Cardiac muscle cell (in vitro differentiated cells and primary cell): ENCODE measurements around the gene ZDHHC4. TPM values are rescaled to one million over a fixed set of nuclear protein-coding genes. Genes with fewer than 3 reads are reported as not detected.

Source experiments
- DNase-seq, 2 donors: peaks; one replicate each; pipeline versions ENCODE4 v3.0.0 to v3.0.0-alpha.2; 2010 to 2017; ENCODE audit warnings: low read depth in 1 of 2, low spot score in 1 of 2
- H3K27ac ChIP-seq: fragments of 200-600 bp; sonication (generic); 2 replicates; pipeline ENCODE4 v1.5.1; 2016
- H3K27me3 ChIP-seq: fragments of 200-600 bp; sonication (generic); 2 replicates; pipeline ENCODE4 v1.6.0; 2016; ENCODE audit warnings: control low read depth
- H3K36me3 ChIP-seq: fragments of 200-600 bp; sonication (generic); 2 replicates; pipeline ENCODE4 v1.5.1; 2016; ENCODE audit warnings: control low read depth
- H3K4me1 ChIP-seq: fragments of 200-600 bp; sonication (generic); 2 replicates; pipeline ENCODE4 v1.8.1; 2017; ENCODE audit warnings: low read depth, mild to moderate bottlenecking, mixed run types
- H3K4me3 ChIP-seq: fragments of 200-600 bp; sonication (generic); 2 replicates; pipeline ENCODE4 v1.5.1; 2016; ENCODE audit warnings: mild to moderate bottlenecking
- H3K9me3 ChIP-seq: fragments of 200-600 bp; sonication (generic); 2 replicates; pipeline ENCODE4 v1.5.1; 2017; ENCODE audit warnings: low read depth, mild to moderate bottlenecking, control low read depth
- CTCF ChIP-seq: IDR thresholded peaks from 2 replicates; pipeline ENCODE4 v1.5.1; 2012; ENCODE audit warnings: low read depth, mild to moderate bottlenecking, low read length
- polyA plus RNA-seq: library from polyadenylated mRNA; unstranded; fragments of >200 nt; fragmentation: Nextera tagmentation; extraction: Ambion mirVana; gene quantifications from 2 replicates; pipeline ENCODE4 v1.2.1, GENCODE V29; 2016
- total RNA-seq: library from RNA; depleted of rRNA; stranded (reverse); fragments of >200 nt; gene quantifications from 2 replicates; pipeline ENCODE4 v1.2.3, GENCODE V29; 2016

ZDHHC4 gene
- total and polyA plus RNA-seq, 2 experiments from 2014 or later: 51.7 to 110 TPM

GRCh38 chr7:6589151-6589828 lies 12.0 kb downstream of the ZDHHC4 start:
- no peak for DNase-seq
- Histone ChIP-seq H3K36me3 (peaks cover 35% of the 10 kb centered on the region), H3K4me3 (no peak overlapping the region), H3K9me3 (no peaks in the 10 kb centered on the region), H3K27me3 (no peaks in the 10 kb centered on the region), H3K4me1 (peaks cover 4% of the 10 kb centered on the region), H3K27ac (no peak overlapping the region)
- TF ChIP-seq CTCF: no peak

- H3K4me1 ChIP-seq: peaks cover 4% of the 10 kb centered on the region
- DNase-seq: peak; percentile 88 to 91
- peak within 1 kb of the TSS; percentile 81 for H3K4me3 ChIP-seq
- peaks cover 34% of the 10 kb centered on the region for H3K36me3 ChIP-seq
- H3K9me3 ChIP-seq: no peaks in the 10 kb centered on the region
- peak within 1 kb of the TSS; percentile 94 for H3K27ac ChIP-seq
- no peaks in the 10 kb centered on the region for H3K27me3 ChIP-seq
- peak; percentile 26 for TF ChIP-seq CTCF
Measured at GRCh38 chr7:6589829-6590644, 12.8 kb downstream of the ZDHHC4 start, which contains the start of gene INTS15. INTS15 (plus strand) TSS chr7:6590021; CDS start chr7:6590284, 263 bp downstream.

GRCh38 chr7:6590645-6591110 lies 13.4 kb downstream of the ZDHHC4 start:
- peak overlapping the region; percentile 94 for H3K27ac ChIP-seq
- peaks cover 35% of the 10 kb centered on the region for H3K36me3 ChIP-seq

GRCh38 chr7:6600093-6600492 lies 22.8 kb downstream of the ZDHHC4 start:
- peaks cover 16% of the 10 kb centered on the region for H3K36me3 ChIP-seq
- no peaks in the 10 kb centered on the region for H3K27me3 ChIP-seq
- TF ChIP-seq CTCF: no peak
- no peaks in the 10 kb centered on the region for H3K9me3 ChIP-seq
- no peaks in the 10 kb centered on the region for H3K4me1 ChIP-seq
- H3K4me3 ChIP-seq: no peak overlapping the region
- DNase-seq: no peak
- no peak overlapping the region for H3K27ac ChIP-seq

More at GRCh38 chr7:6590645-6591110, 13.4 kb downstream of the ZDHHC4 start:
- TF ChIP-seq CTCF: no peak
- DNase-seq: no peak
- Histone ChIP-seq H3K27me3 (no peaks in the 10 kb centered on the region), H3K4me3 (peak overlapping the region; percentile 81), H3K9me3 (no peaks in the 10 kb centered on the region), H3K4me1 (peaks cover 4% of the 10 kb centered on the region)

- Histone ChIP-seq H3K36me3 (peaks cover 3% of the 10 kb centered on the region), H3K27me3 (no peaks in the 10 kb centered on the region), H3K4me3 (no peak overlapping the region), H3K9me3 (no peaks in the 10 kb centered on the region), H3K27ac (no peak overlapping the region), H3K4me1 (no peaks in the 10 kb centered on the region)
- no peak for TF ChIP-seq CTCF
- DNase-seq: no peak
Measured at GRCh38 chr7:6604458-6604857, 27.2 kb downstream of the ZDHHC4 start.
